Keratinocyte (primary cell): ENCODE data around the gene BICDL2.

Source experiments
- CTCF ChIP-seq, 3 experiments: IDR thresholded peaks in 1 of 3; conservative IDR thresholded peaks in 1 of 3; optimal IDR thresholded peaks in 1 of 3; 2 replicates in 2 of 3; 3 replicates in 1 of 3; pipeline versions ENCODE3 to v1.5.1; 2011; ENCODE audit warnings: low read length in 3 of 3, mild to moderate bottlenecking in 3 of 3, moderate library complexity in 2 of 3, control low read depth in 1 of 3, inconsistent platforms in 1 of 3; ENCODE audit not compliant: insufficient read depth in 2 of 3; ENCODE audit errors: extremely low read depth in 1 of 3
- EZH2 ChIP-seq: IDR thresholded peaks from one replicate; pipeline ENCODE4 v1.6.1; 2012; ENCODE audit warnings: inconsistent platforms, mild to moderate bottlenecking, low read length, moderate library complexity

DNA sequence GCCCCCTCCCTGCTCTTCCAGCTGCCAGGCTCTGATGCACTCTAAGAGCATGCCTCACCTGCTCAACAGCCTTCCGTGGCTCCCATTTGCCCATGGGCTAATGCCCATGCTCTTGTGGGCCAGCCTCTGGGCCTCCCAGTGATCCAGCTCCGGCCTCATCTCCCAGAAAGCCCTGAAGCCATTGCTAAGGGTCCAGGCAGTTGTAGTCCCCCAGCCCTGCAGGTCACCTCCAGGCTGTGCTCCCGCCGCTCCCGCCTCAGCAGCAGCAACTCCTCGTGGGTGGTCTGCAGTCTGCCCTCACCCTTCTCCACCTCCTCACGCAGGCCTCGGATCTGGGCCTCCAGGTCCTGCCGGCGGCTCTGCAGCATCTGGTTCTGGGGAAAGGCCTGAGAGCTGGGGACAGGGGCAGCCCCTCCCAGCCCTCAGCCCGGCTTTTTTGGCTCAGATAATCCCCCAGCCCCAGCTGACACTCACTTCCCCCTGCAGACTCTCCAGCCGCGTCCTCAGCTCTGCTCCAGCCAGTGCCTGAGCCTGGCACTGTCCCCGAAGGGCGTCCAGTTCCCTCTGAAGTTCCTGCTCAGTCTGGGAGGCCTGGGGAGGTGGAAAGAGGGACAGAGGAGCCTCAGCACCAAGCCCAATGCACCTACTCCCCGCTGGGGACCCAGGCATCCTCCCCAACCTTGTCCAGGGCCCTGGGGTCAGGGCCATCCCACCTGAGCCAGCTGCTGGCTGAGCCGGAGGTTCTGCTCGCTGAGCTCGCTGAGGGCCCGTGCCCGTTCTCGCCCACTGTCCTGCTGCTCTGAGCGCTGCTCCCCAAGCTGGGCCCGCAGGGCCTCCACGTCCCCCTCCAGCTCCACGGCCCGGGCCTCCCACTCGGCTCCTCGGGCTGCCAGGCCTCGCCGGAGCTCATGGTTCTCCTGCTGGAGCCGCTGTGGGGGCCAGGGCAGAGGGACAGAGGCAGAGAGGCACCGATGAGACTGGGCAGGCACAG, 6.2 kb downstream of the BICDL2 start:
- TF ChIP-seq CTCF (optimal IDR thresholded peaks at IDR 0.05 in 1 of 3, IDR thresholded peaks at IDR 0.05 in 1 of 3, conservative IDR thresholded peaks at IDR 0.05 in 1 of 3; ENCODE audit: extremely low read depth in 1 of 3, insufficient read depth in 2 of 3, low read length in 3 of 3) (no peak), EZH2 (no peak)
